GM18498 (cell line): Measurements from ENCODE around the gene DOLK.

Experiments
- ATAC-seq: cut with Tn5 transposase; IDR thresholded peaks from one replicate; pipeline ENCODE4 v1.9.1; 2021; ENCODE audit warnings: mild to moderate bottlenecking, moderate library complexity; ENCODE audit not compliant: unreplicated experiment

The DOLK gene

GRCh38 chr9:128936171-128936865 lies 11.1 kb downstream of the DOLK start:
- ATAC-seq, result no peak

GRCh38 chr9:128933731-128934130 lies 13.7 kb downstream of the DOLK start:
- no peak for ATAC-seq

- no peak for ATAC-seq
These were observed 17.8 kb downstream of the DOLK start for GRCh38 chr9:128929560-128929959.

- ATAC-seq, result no peak
These were observed 18.8 kb downstream of the DOLK start for GRCh38 chr9:128928624-128929023.

GRCh38 chr9:128927731-128928411 lies 19.5 kb downstream of the DOLK start:
- no peak for ATAC-seq

GRCh38 chr9:128923493-128923883 lies 23.9 kb downstream of the DOLK start:
- ATAC-seq, result no peak

- no peak for ATAC-seq
These were observed 25.3 kb downstream of the DOLK start for GRCh38 chr9:128921881-128922763.

GRCh38 chr9:128920381-128921058 lies 26.9 kb downstream of the DOLK start, which contains the start of gene PHYHD1:
TSS of gene PHYHD1 (plus strand) at chr9:128920982. CDS start at chr9:128922324, 1,342 bp downstream.
- ATAC-seq, result no peak

GRCh38 chr9:128919402-128920089 lies 27.9 kb downstream of the DOLK start:
- ATAC-seq, result no peak

- no peak for ATAC-seq
These were observed 28.5 kb downstream of the DOLK start for GRCh38 chr9:128918921-128919320.

- no peak for ATAC-seq
These were observed 30.1 kb downstream of the DOLK start for GRCh38 chr9:128917151-128917849.

GRCh38 chr9:128916745-128917144 lies 30.7 kb downstream of the DOLK start:
- ATAC-seq, result no peak

GRCh38 chr9:128916204-128916603 lies 31.2 kb downstream of the DOLK start:
- ATAC-seq, result no peak

GRCh38 chr9:128913995-128914772 lies 33.2 kb downstream of the DOLK start:
- no peak for ATAC-seq

GRCh38 chr9:128913048-128913900 lies 34.1 kb downstream of the DOLK start:
- no peak for ATAC-seq

GRCh38 chr9:128912270-128912853 lies 35.0 kb downstream of the DOLK start:
- no peak for ATAC-seq

GRCh38 chr9:128911529-128912035 lies 35.8 kb downstream of the DOLK start:
- ATAC-seq, result no peak
